ENCODE data around the gene STARD8.

DNA sequence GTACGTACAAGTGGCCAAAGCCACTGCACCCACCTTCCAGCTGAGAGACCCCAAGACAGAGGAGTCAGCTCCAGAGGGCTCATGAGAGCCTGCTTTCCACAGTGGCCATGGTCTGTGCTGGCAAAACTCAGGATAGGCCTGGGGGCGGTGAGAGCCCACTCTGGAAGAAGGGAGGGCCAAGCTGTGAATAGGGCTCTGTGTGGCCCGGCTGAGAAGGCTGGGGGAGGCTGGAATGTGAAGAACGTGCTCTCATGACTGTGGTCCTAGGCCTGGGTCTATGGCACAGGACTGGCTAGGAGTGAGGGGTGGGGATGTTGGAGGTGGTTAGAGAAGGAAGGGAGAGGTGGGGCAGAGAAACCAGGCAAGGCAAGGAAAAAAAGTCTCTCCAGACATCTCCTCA, 13.3 kb downstream of the STARD8 start:
- TF ChIP-seq POLR2AphosphoS5 (IDR thresholded peaks at IDR 0.05; ENCODE audit: borderline replicate concordance, low read depth, low read length), result no peak
- TF ChIP-seq EZH2 (IDR thresholded peaks at IDR 0.05), result no peak
